HG03280 (cell line): ENCODE results near the gene SLC4A2.

ENCODE experiments used
- ATAC-seq: cut with Tn5 transposase; IDR thresholded peaks from one replicate; pipeline ENCODE4 v1.9.1; 2021; ENCODE audit warnings: mild to moderate bottlenecking, moderate library complexity; ENCODE audit not compliant: unreplicated experiment

SLC4A2 gene

DNA sequence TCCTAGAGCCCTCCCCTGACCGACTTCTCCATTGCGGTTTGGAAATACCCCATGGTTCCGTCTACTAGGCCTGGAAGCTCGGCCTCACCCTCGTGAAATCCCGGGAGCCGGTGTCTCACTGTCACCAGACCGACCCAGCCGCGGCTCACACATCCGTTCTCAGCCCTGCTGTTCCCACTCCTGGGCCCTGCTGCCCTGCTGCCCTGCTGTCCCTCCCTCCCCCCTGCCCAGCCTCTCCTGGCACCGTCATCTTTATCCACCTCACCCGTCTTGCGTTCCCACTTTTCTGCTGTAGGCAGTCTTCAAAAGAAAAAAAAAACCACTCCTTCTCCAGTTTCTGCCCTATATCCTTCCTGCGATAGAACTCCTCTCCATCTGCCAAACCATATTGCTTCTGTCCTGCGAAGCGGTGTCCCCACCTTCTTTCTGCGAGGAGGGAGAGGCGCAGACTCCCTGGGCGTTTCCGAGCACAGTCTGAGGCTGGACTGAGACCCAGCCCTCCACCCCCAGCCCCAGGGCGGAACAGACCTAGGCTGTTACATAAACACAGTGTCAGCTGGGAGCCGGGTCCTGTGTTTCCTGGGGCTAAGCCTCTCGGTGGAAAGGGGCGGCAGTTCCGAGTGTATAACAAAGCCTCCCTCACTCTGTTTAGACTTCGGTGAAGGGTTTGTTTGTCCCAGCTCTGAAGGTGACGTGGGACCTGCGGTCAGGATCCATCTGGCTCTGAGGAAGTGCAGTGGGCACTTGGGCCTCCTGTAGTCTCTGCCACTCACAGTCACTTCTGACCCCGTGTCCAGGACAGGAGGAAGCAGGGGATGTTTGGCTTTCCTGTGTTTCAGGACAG lies 29.7 kb downstream of the SLC4A2 start:
- ATAC-seq: no peak

- no peak for ATAC-seq
Observed at GRCh38 chr7:151089893-151090730, 30.7 kb downstream of the SLC4A2 start.

DNA sequence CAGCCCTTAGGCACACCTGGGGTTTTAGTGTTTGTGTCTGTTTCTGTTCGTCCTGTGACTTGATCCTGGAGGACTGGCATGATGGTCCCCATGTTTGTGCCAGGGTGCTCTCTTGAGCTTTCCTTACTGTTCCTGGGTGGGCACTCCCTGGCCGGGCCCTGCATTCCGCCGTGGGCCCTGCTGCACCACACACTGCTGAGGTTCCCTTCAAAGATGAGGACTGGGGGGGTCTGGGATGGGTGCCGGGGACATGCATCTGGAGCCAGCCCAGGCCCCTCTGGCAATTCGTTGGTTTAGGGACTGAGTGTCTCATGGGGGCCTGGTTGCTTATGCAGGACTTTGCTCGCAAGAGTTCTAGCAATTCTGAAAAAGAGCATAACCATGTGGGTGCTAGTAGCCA lies 31.6 kb downstream of the SLC4A2 start:
- no peak for ATAC-seq

DNA sequence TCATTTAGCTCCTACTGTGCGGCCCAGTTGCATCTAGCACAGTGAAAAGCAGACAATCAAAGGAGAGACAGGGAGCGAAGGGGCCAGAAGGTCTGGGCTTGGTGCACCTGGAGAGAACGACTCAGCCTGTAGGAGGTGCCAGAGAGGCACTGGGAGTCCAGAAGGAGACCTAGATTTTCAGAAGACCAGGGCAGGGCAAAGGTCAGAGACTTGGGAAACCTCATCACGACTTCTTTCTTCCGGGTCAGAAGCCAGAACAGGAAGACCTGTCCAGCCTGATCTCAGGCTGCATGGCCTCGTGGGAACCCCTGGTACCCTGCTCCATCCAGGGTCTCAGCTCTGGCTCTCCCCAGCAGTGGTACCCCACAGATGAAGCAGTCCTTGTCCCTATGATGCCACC lies 32.0 kb downstream of the SLC4A2 start:
- ATAC-seq: no peak

GRCh38 chr7:151091988-151092387 lies 32.6 kb downstream of the SLC4A2 start:
- no peak for ATAC-seq

DNA sequence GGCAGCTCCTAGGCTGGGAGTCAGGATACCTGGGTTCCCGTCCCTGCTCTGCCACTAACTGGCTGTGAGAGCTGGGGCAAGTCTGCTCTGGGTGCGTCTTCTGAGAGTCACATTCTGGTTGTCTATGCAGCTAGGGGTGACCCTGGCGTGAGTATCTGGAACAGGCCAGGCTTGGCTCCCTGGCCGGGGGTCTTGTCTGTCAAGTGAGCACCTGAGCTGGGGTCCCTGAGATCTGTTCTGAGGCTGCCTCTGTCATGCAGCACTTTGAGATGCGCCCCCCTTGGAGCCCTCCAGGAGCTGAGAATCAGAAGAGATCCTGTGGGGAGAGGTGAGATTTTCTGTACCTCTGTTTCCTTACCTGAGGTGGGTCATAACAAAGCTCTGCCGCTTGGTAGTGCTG lies 34.4 kb downstream of the SLC4A2 start:
- ATAC-seq: no peak

GRCh38 chr7:151094675-151095074 lies 35.3 kb downstream of the SLC4A2 start:
- no peak for ATAC-seq

DNA sequence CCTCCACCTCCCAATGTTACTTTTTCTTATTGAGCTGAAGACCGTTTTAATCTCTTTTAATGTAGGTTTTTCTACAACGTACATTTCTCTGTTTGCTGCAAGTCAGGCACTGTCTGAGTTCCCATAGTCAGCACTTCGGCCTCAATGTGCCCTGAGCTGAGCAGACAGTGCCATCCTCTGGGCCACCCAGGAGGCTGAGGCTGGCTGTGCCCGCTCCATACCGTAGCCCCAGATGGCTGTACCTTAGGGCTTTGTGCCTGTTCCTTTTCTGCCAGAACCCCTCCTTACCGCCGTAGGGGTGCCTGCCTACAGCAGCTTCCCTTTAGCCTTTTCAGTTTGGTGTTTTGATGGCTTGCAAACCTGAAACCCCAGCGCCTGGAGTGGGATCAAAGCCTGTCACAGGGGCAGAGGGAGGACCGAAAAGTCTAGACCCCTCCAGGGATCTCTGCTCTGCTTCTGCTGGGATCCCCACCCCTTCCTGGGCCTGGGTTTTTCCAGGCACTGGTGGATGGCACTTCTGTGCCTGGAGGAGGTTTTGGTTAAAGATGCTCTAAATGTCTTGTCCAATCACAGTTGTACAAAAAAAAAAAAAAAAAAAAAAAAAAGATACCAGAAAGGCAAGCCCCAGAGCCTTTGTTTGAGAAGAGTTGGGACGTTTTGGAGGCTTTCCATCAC lies 35.9 kb downstream of the SLC4A2 start:
- ATAC-seq: no peak

GRCh38 chr7:151095828-151096475 lies 36.6 kb downstream of the SLC4A2 start:
- ATAC-seq: no peak

- no peak for ATAC-seq
Observed at GRCh38 chr7:151099486-151100211, 40.3 kb downstream of the SLC4A2 start.

- ATAC-seq: no peak
Observed at GRCh38 chr7:151100921-151101320, 41.5 kb downstream of the SLC4A2 start.

GRCh38 chr7:151101621-151102396 lies 42.4 kb downstream of the SLC4A2 start:
- no peak for ATAC-seq

DNA sequence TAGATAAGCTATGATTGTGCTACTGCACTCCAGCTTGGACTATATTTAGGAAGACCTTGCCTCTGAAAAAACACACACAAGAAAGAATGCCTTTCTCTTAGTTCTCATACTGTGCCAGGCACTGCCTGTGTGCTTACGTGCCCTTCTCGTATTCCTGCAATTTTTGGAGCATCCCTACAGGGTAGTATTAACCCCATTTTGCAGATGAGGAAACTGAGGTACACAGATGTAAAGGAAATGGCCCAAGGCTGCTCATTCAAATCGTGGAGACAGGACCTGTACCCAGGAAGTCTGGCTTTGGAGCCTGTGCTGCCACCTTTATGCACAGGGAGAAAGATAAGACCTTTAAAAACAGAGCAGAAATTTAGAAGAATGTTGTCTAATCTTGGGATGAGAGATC lies 43.6 kb downstream of the SLC4A2 start:
- no peak for ATAC-seq

- no peak for ATAC-seq
Observed at GRCh38 chr7:151103973-151104372, 44.6 kb downstream of the SLC4A2 start.

GRCh38 chr7:151104411-151105235 lies 45.2 kb downstream of the SLC4A2 start:
- no peak for ATAC-seq

GRCh38 chr7:151107882-151108281 lies 48.5 kb downstream of the SLC4A2 start:
- no peak for ATAC-seq

DNA sequence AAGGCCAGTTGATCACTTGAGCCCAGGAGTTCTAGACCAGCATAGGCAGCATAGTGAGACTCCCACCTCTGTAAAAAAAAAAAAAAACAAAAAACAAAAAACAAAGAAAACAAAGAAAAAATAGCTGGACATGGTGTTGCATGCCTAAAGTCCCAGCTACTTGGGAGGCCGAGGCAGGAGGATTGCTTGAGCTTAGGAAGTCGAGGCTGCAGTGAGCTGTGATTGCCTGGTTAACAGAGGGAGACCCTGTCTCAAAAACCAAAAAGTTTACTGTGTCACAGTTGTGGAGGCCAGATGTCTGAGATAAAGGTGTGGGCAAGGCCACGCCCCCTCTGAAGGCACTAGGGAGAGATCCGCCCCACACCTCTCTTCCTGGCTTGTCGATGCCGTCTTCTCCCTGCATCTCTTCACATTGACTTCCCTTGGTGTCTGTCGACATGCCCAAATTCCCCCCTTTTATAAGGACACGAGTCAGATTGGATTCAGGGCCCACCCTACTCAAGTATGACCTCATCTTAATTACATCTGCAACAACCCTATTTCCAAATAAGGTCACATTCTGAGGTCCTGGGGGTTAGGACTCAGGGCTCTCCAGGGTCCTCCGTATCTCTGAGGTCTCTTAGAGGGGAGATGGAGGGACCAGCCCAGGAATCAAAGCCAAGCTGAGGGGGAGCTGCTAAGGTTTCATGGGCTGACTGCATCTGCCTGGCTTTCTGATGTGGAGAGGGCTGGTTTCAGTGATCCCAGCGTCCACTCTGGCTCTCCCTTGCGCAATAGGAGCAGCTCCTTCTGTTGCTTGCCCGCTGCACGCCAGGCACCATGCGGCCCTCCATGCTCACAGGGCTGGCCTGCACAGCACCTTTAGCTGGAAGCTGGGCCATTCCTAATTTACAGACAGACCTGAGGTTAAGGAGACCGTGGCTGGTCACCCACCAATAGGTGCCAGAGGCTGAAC lies 50.0 kb downstream of the SLC4A2 start:
- no peak for ATAC-seq
